Globus pallidus (tissue), 1 donor: Measurements from ENCODE around the gene CARMIL3.
"Not testable (repeated sequence)": the region's sequence is repeated elsewhere in the genome, so short reads cannot be mapped to it uniquely, and the experiment has no call there.

Source experiments
- DNase-seq: peaks from one replicate; pipeline ENCODE4 v3.0.0-alpha.2; 2015; ENCODE audit warnings: low spot score

CARMIL3 gene

GRCh38 chr14:24051789-24052655 is at the start of gene CARMIL3:
Gene CARMIL3, plus strand, starts transcription at chr14:24052009. Its CDS starts 145 bp downstream, at chr14:24052154.
- DNase-seq: peak; percentile 79

- DNase-seq: not testable (repeated sequence)
Measured at GRCh38 chr14:24006471-24006816, 45.4 kb upstream of the CARMIL3 start.

- DNase-seq: peak; percentile 46
Measured at GRCh38 chr14:24006817-24007652, 44.8 kb upstream of the CARMIL3 start.

- DNase-seq: no peak
Measured at GRCh38 chr14:24011051-24011450, 40.8 kb upstream of the CARMIL3 start.

GRCh38 chr14:24012726-24013273 is 39.0 kb upstream of the CARMIL3 start:
- not testable (repeated sequence) for DNase-seq

- peak; percentile 73 for DNase-seq
Measured at GRCh38 chr14:24013654-24014514, 37.9 kb upstream of the CARMIL3 start.

- DNase-seq: not testable (repeated sequence)
Measured at GRCh38 chr14:24015745-24016144, 36.1 kb upstream of the CARMIL3 start.

- DNase-seq: not testable (repeated sequence)
Measured at GRCh38 chr14:24018978-24019377, 32.8 kb upstream of the CARMIL3 start.

GRCh38 chr14:24019944-24020343 is 31.9 kb upstream of the CARMIL3 start:
- not testable (repeated sequence) for DNase-seq

- DNase-seq: not testable (repeated sequence)
Measured at GRCh38 chr14:24020520-24020919, 31.3 kb upstream of the CARMIL3 start.

GRCh38 chr14:24024939-24025418 is 26.8 kb upstream of the CARMIL3 start:
- not testable (repeated sequence) for DNase-seq

- DNase-seq: not testable (repeated sequence)
Measured at GRCh38 chr14:24029687-24030086, 22.1 kb upstream of the CARMIL3 start.

- DNase-seq: not testable (repeated sequence)
Measured at GRCh38 chr14:24031331-24031730, 20.5 kb upstream of the CARMIL3 start.

- no peak for DNase-seq
Measured at GRCh38 chr14:24032727-24033418, 18.9 kb upstream of the CARMIL3 start.

- not testable (repeated sequence) for DNase-seq
Measured at GRCh38 chr14:24035769-24036168, 16.0 kb upstream of the CARMIL3 start.

GRCh38 chr14:24036169-24036962 is 15.4 kb upstream of the CARMIL3 start:
- peak; percentile 74 for DNase-seq

- DNase-seq: not testable (repeated sequence)
Measured at GRCh38 chr14:24036963-24037657, 14.7 kb upstream of the CARMIL3 start.

GRCh38 chr14:24037658-24038037 is 14.2 kb upstream of the CARMIL3 start:
- DNase-seq: no peak

- DNase-seq: no peak
Measured at GRCh38 chr14:24038686-24039085, 13.1 kb upstream of the CARMIL3 start.
